H1 (cell line): ENCODE results near the gene TNIK. TPM values are rescaled to one million over a fixed set of nuclear protein-coding genes. Genes with fewer than 3 reads are reported as not detected.

ENCODE experiments used
- CTCF ChIA-PET: fragments of 300-600 bp; sonication (Branson Sonifier 250); formaldehyde crosslinking; loops from one replicate; lab custom pipeline; 2021; ENCODE audit not compliant: partially characterized antibody; lab: Charles Lee
- POLR2A ChIA-PET: fragments of 300-600 bp; sonication (Branson Sonifier 250); formaldehyde crosslinking; loops from one replicate; lab custom pipeline; 2021; ENCODE audit warnings: inconsistent platforms; ENCODE audit not compliant: partially characterized antibody; lab: Charles Lee
- DNase-seq, 2 experiments: peaks; one replicate each; pipeline versions ENCODE4 v3.0.0 to v3.0.0-alpha.2; 2010 to 2022; ENCODE audit warnings: low spot score in 2 of 2, low read depth in 1 of 2, mixed read lengths in 1 of 2
- FAIRE-seq: peaks from 2 replicates; lab custom pipeline; 2011; peaks lifted over from hg19 to GRCh38; lab: Jason Lieb, UNC
- H2AFZ ChIP-seq: 2 replicates; pipeline ENCODE4 v1.8.1; 2012; ENCODE audit warnings: low read length, inconsistent platforms
- H2AK5ac ChIP-seq: 2 replicates; pipeline ENCODE4 v1.6.1; 2013; ENCODE audit warnings: low read depth, low read length
- H2BK120ac ChIP-seq: replicated peaks from 2 replicates; pipeline ENCODE3; 2013; ENCODE audit warnings: low read depth, low read length, inconsistent platforms
- H2BK12ac ChIP-seq: 2 replicates; pipeline ENCODE4 v1.6.1; 2013; ENCODE audit warnings: low read depth, low read length
- H2BK15ac ChIP-seq: 2 replicates; pipeline ENCODE4 v1.6.1; 2013; ENCODE audit warnings: low read length
- H2BK20ac ChIP-seq: 2 replicates; pipeline ENCODE4 v1.6.1; 2013; ENCODE audit warnings: low read length
- H2BK5ac ChIP-seq: 2 replicates; pipeline ENCODE4 v1.6.1; 2013; ENCODE audit warnings: low read depth, low read length
- H3K14ac ChIP-seq: 2 replicates; pipeline ENCODE4 v1.6.1; 2013; ENCODE audit warnings: inconsistent platforms; ENCODE audit not compliant: insufficient read length
- H3K18ac ChIP-seq: 2 replicates; pipeline ENCODE4 v1.6.1; 2013; ENCODE audit warnings: low read length; ENCODE audit errors: extremely low read depth
- H3K23ac ChIP-seq: 2 replicates; pipeline ENCODE4 v1.6.1; 2013; ENCODE audit warnings: inconsistent platforms; ENCODE audit not compliant: insufficient read length
- H3K23me2 ChIP-seq: 2 replicates; pipeline ENCODE4 v1.6.1; 2013; ENCODE audit warnings: low read depth, low read length
- H3K27ac ChIP-seq: 2 replicates; pipeline ENCODE4 v1.6.1; 2011; ENCODE audit warnings: low read depth, low read length, inconsistent platforms
- H3K27me3 ChIP-seq, 4 experiments: replicated peaks in 1 of 4; 1 replicate in 1 of 4; 2 replicates in 3 of 4; pipeline versions ENCODE4 v1.6.1 to v1.8.1; 2011 to 2013; ENCODE audit warnings: low read length in 3 of 4, mild to moderate bottlenecking in 3 of 4, inconsistent platforms in 2 of 4, mixed read lengths in 2 of 4, moderate library complexity in 1 of 4; ENCODE audit not compliant: control insufficient read depth in 3 of 4, insufficient read depth in 3 of 4; ENCODE audit errors: extremely low read depth in 1 of 4
- H3K36me3 ChIP-seq, 4 experiments: 2 replicates each; pipeline versions ENCODE4 v1.6.1 to v1.8.1; 2011 to 2013; ENCODE audit warnings: mild to moderate bottlenecking in 4 of 4, low read length in 3 of 4, moderate library complexity in 2 of 4, control low read depth in 1 of 4, inconsistent platforms in 1 of 4; ENCODE audit not compliant: insufficient read depth in 4 of 4, control insufficient read depth in 2 of 4
- H3K4ac ChIP-seq: replicated peaks from 2 replicates; pipeline ENCODE3; 2013; ENCODE audit warnings: low read length, low read depth, mixed read lengths, inconsistent platforms; ENCODE audit not compliant: insufficient read length
- H3K4me1 ChIP-seq, 4 experiments: replicated peaks in 1 of 4; 1 replicate in 1 of 4; 2 replicates in 3 of 4; pipeline versions ENCODE4 v1.6.1 to v1.8.1; 2011 to 2013; ENCODE audit warnings: low read length in 3 of 4, inconsistent platforms in 2 of 4, mixed read lengths in 1 of 4; ENCODE audit not compliant: insufficient read depth in 4 of 4, control insufficient read depth in 3 of 4
- H3K4me2 ChIP-seq, 2 experiments: 2 replicates each; pipeline versions ENCODE4 v1.6.1 to v1.8.1; 2011 to 2013; ENCODE audit warnings: low read depth in 2 of 2, low read length in 2 of 2, control low read depth in 1 of 2, inconsistent platforms in 1 of 2, mild to moderate bottlenecking in 1 of 2; ENCODE audit not compliant: insufficient read depth in 1 of 2
- H3K4me3 ChIP-seq, 4 experiments: fragments of 200-600, 300-600 bp in 1 of 4; sonication (generic), shearing (Covaris generic), sonication (Bioruptor Twin) in 1 of 4; 2 replicates each; pipeline versions ENCODE4 v1.5.1 to v1.8.1; 2011 to 2016; ENCODE audit warnings: low read length in 4 of 4, low read depth in 3 of 4, control low read depth in 2 of 4, inconsistent platforms in 2 of 4, mild to moderate bottlenecking in 2 of 4, mixed read lengths in 1 of 4, moderate library complexity in 1 of 4; ENCODE audit not compliant: insufficient read depth in 2 of 4; ENCODE audit errors: extremely low read depth in 1 of 4
- H3K56ac ChIP-seq: replicated peaks from 2 replicates; pipeline ENCODE3; 2013; ENCODE audit warnings: low read depth, mild to moderate bottlenecking, mixed read lengths, low read length, inconsistent platforms; ENCODE audit not compliant: insufficient read length
- H3K79me1 ChIP-seq: 2 replicates; pipeline ENCODE4 v1.6.1; 2013; ENCODE audit warnings: low read depth, low read length, control low read depth
- H3K79me2 ChIP-seq, 2 experiments: 2 replicates each; pipeline versions ENCODE4 v1.6.1 to v1.8.1; 2012 to 2013; ENCODE audit warnings: low read length in 2 of 2, mild to moderate bottlenecking in 2 of 2, inconsistent platforms in 1 of 2; ENCODE audit not compliant: insufficient read depth in 2 of 2, control insufficient read depth in 1 of 2
- H3K9ac ChIP-seq, 4 experiments: replicated peaks in 1 of 4; 1 replicate in 1 of 4; 2 replicates in 3 of 4; pipeline versions ENCODE4 v1.6.1 to v1.8.1; 2011 to 2013; ENCODE audit warnings: low read depth in 3 of 4, low read length in 3 of 4, control low read depth in 2 of 4, mild to moderate bottlenecking in 2 of 4, moderate library complexity in 2 of 4, inconsistent platforms in 1 of 4; ENCODE audit errors: extremely low read depth in 1 of 4
- H3K9me3 ChIP-seq, 2 experiments: 2 replicates each; pipeline versions ENCODE4 v1.6.1 to v1.8.1; 2012 to 2013; ENCODE audit warnings: mild to moderate bottlenecking in 2 of 2, moderate library complexity in 2 of 2, control low read depth in 1 of 2, inconsistent platforms in 1 of 2, low read depth in 1 of 2, low read length in 1 of 2, mixed read lengths in 1 of 2; ENCODE audit not compliant: insufficient read depth in 2 of 2
- H4K20me1 ChIP-seq, 2 experiments: replicated peaks in 1 of 2; 2 replicates each; pipeline versions ENCODE3 to v1.8.1; 2011 to 2013; ENCODE audit warnings: inconsistent platforms in 2 of 2, low read length in 2 of 2, mild to moderate bottlenecking in 1 of 2; ENCODE audit not compliant: insufficient read depth in 2 of 2, control insufficient read depth in 1 of 2
- H4K5ac ChIP-seq: 2 replicates; pipeline ENCODE4 v1.6.1; 2013; ENCODE audit warnings: low read length, low read depth, mixed read lengths, inconsistent platforms; ENCODE audit not compliant: insufficient read length
- H4K8ac ChIP-seq: 2 replicates; pipeline ENCODE4 v1.8.0; 2013; ENCODE audit warnings: mild to moderate bottlenecking, moderate library complexity, low read length, inconsistent platforms; ENCODE audit not compliant: insufficient read depth; ENCODE audit errors: extremely low read depth
- H4K91ac ChIP-seq: replicated peaks from 2 replicates; pipeline ENCODE3; 2013; ENCODE audit warnings: low read length, mixed read lengths, inconsistent platforms; ENCODE audit not compliant: insufficient read length
- CBX5 ChIP-seq: fragments of 300-800, 300-1000 bp; sonication (generic); IDR thresholded peaks from 2 replicates; pipeline ENCODE4 v1.7.1; 2016; ENCODE audit warnings: antibody characterized with exemption, low read length, low read depth
- CHD2 ChIP-seq: IDR thresholded peaks from 2 replicates; pipeline ENCODE4 v1.6.1; 2012; ENCODE audit warnings: low read length, improper control_type of control experiment
- EGR1 ChIP-seq: IDR thresholded peaks from 2 replicates; pipeline ENCODE4 v1.6.1; 2011; ENCODE audit warnings: low read depth, low read length, borderline replicate concordance
- HDAC2 ChIP-seq, 2 experiments: fragments of 300-600 bp in 1 of 2; sonication (generic) in 1 of 2; IDR thresholded peaks; 2 replicates each; pipeline ENCODE4 v1.6.1; 2011 to 2012; ENCODE audit warnings: low read depth in 2 of 2, low read length in 2 of 2, mild to moderate bottlenecking in 2 of 2, moderate library complexity in 2 of 2, borderline replicate concordance in 1 of 2, inconsistent platforms in 1 of 2
- RXRA ChIP-seq: IDR thresholded peaks from 2 replicates; pipeline ENCODE4 v1.6.1; 2011; ENCODE audit warnings: low read depth, mild to moderate bottlenecking, low read length, moderate library complexity; ENCODE audit not compliant: insufficient read depth
- SUZ12 ChIP-seq: fragments of 200-600 bp; sonication (generic); IDR thresholded peaks from 2 replicates; pipeline ENCODE4 v1.6.1; 2012; ENCODE audit warnings: mild to moderate bottlenecking, inconsistent platforms, low read length, moderate library complexity, mixed read lengths
- TBP ChIP-seq: IDR thresholded peaks from 2 replicates; pipeline ENCODE4 v1.6.1; 2011; ENCODE audit warnings: low read depth, low read length, improper control_type of control experiment
- WGBS, 2 experiments: shearing (Covaris generic) in 1 of 2; methylation state at CpG; one replicate each; pipeline versions ENCODE4 v1.1.6 to v1.1.7; 2013 to 2015; ENCODE audit warnings: low lambda C conversion rate in 2 of 2, mixed read lengths in 2 of 2, inconsistent platforms in 1 of 2, low coverage in 1 of 2, missing lambda C conversion rate in 1 of 2; ENCODE audit not compliant: insufficient replicate concordance in 2 of 2, insufficient coverage in 1 of 2, insufficient read length in 1 of 2; ENCODE audit errors: extremely low coverage in 1 of 2, missing lambda C conversion rate in 1 of 2; 5-methylcytosine and 5-hydroxymethylcytosine counted together
- polyA plus RNA-seq, 7 experiments: library from polyadenylated mRNA; depleted of rRNA in 3 of 7; stranded (reverse) in 5 of 7; unstranded in 2 of 7; fragments of >200 nt in 5 of 7; fragments of 200-250 nt in 2 of 7; gene quantifications; 1 replicate in 5 of 7; 2 replicates in 1 of 7; 4 replicates in 1 of 7; pipeline versions ENCODE4 v1.2.1 to v1.2.3, GENCODE V29; 2011 to 2013; ENCODE audit warnings: missing spikeins in 2 of 7, mixed read lengths in 2 of 7
- total RNA-seq: library from RNA; stranded (reverse); fragmentation: NEBNext Ultra II Directional; extraction: Animal tissue kit (Norgen Biotek cat#: 25700); gene quantifications from 2 replicates; pipeline ENCODE4 v1.2.1, GENCODE V29; 2021

The TNIK gene
- total and polyA plus RNA-seq, 2 of the 8 experiments (the other 6 are each of a cell fraction or from before 2014, with no cell fraction given) = 7.4 to 42.0 TPM

DNA sequence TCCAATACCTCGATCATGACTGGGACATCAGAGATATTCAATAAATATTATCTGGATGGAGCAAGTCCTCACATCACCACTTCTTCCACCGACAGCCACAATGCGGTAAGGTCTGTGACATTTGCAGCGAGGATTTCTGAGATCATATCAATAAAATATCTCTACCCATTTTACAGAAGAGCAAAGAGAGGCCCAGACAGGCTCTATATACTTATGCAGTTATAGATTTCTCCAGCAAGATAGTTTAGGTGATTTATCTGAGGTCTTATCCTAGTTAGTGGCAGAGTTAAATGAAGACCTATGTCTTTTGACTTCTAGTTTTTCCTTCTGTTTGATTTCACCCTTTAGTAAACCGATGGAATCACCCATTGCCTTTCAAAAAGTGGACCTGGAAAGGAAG, 81.6 kb downstream of the TNIK start:
- Histone ChIP-seq H2BK20ac (no peak overlapping the region), H3K18ac (no peak overlapping the region), H3K4me2 (no peak overlapping the region), H3K14ac (no peak overlapping the region), H3K23me2 (no peaks in the 10 kb centered on the region; the same call in 1 of the 2 replicates), H3K23ac (no peak overlapping the region), H3K4me1 (peaks cover 0 to 14% (median 11%) of the 10 kb centered on the region in 4 experiments; a peak in 4 of 7 replicates), H3K9me3 (no peaks in the 10 kb centered on the region), H3K9ac (no peak overlapping the region), H3K36me3 (no peaks in the 10 kb centered on the region), H2AK5ac (no peak overlapping the region), H2BK5ac (no peak overlapping the region), H2AFZ (no peak overlapping the region), H3K27me3 (no peaks in the 10 kb centered on the region), H3K27ac (no peak overlapping the region), H4K91ac (no peak overlapping the region), H3K56ac (no peak overlapping the region), H3K4ac (no peak overlapping the region), H2BK15ac (no peak overlapping the region), H3K79me2 (peaks cover 0 to 70% of the 10 kb centered on the region in 2 experiments; a peak in 2 of 4 replicates), H4K5ac (no peak overlapping the region), H3K4me3 (no peak overlapping the region), H4K20me1 (peaks cover 0 to 2% of the 10 kb centered on the region in 2 experiments), H2BK120ac (no peak overlapping the region), H2BK12ac (no peak overlapping the region), H4K8ac (no peak overlapping the region), H3K79me1 (peaks cover 2% of the 10 kb centered on the region; the same call in 1 of the 2 replicates)
- DNase-seq (no peak), FAIRE-seq (no peak)
- ChIA-PET POLR2A (no interaction called here), CTCF (interaction anchor here (1.4 to 2.9 kb wide), 2 partner anchors 12 to 73 kb away, joined by 3 to 11 read pairs; no protein-coding TSS in a partner anchor)
- 90% methylated on average over 5 of the region's 5 CpGs; no CpG with 5 or more reads in 1 of the 2 experiments for WGBS, 2 experiments
- no peak for TF ChIP-seq CBX5
- TF ChIP-seq HDAC2 (IDR thresholded peaks at IDR 0.05; ENCODE audit: borderline replicate concordance in 1 of 2, low read depth in 2 of 2, low read length in 2 of 2) = no peak
- no peak for TF ChIP-seq EGR1
- TF ChIP-seq CHD2 = no peak
- no peak for TF ChIP-seq TBP
- no peak for TF ChIP-seq SUZ12
- no peak for TF ChIP-seq RXRA
